Measurements from ENCODE around the gene SLC34A3.
"Not testable (repeated sequence)": the region's sequence is repeated elsewhere in the genome, so short reads cannot be mapped to it uniquely, and the experiment has no call there.

Gene SLC34A3

GRCh38 chr9:137255448-137256114 is 24.9 kb downstream of the SLC34A3 start:
- DNase-seq (ENCODE audit: low read depth, low spot score) = no peak

- DNase-seq (ENCODE audit: low read depth, low spot score) = no peak
Observed at GRCh38 chr9:137256362-137256761, 25.7 kb downstream of the SLC34A3 start.

GRCh38 chr9:137256856-137257255 is 26.2 kb downstream of the SLC34A3 start:
- no peak for DNase-seq (ENCODE audit: low read depth, low spot score)

- not testable (repeated sequence) for DNase-seq (ENCODE audit: low read depth, low spot score)
Observed at GRCh38 chr9:137262173-137262908, 31.6 kb downstream of the SLC34A3 start.

GRCh38 chr9:137262909-137263285 is 32.2 kb downstream of the SLC34A3 start:
- no peak for DNase-seq (ENCODE audit: low read depth, low spot score)

- DNase-seq (ENCODE audit: low read depth, low spot score) = no peak
Observed at GRCh38 chr9:137263506-137263905, 32.8 kb downstream of the SLC34A3 start.

- DNase-seq (ENCODE audit: low read depth, low spot score) = no peak
Observed at GRCh38 chr9:137264067-137264466, 33.4 kb downstream of the SLC34A3 start.

- no peak for DNase-seq (ENCODE audit: low read depth, low spot score)
Observed at GRCh38 chr9:137265496-137266161, 34.9 kb downstream of the SLC34A3 start.

GRCh38 chr9:137266162-137266527 is 35.4 kb downstream of the SLC34A3 start:
- DNase-seq (ENCODE audit: low read depth, low spot score) = no peak

- DNase-seq (ENCODE audit: low read depth, low spot score) = no peak
Observed at GRCh38 chr9:137266585-137267453, 36.1 kb downstream of the SLC34A3 start.

- DNase-seq (ENCODE audit: low read depth, low spot score) = no peak
Observed at GRCh38 chr9:137267933-137268355, 37.2 kb downstream of the SLC34A3 start.

GRCh38 chr9:137268538-137269201 is 38.0 kb downstream of the SLC34A3 start:
- no peak for DNase-seq (ENCODE audit: low read depth, low spot score)

- no peak for DNase-seq (ENCODE audit: low read depth, low spot score)
Observed at GRCh38 chr9:137269231-137269772, 38.6 kb downstream of the SLC34A3 start.

- no peak for DNase-seq (ENCODE audit: low read depth, low spot score)
Observed at GRCh38 chr9:137270929-137271695, 40.4 kb downstream of the SLC34A3 start.

- DNase-seq (ENCODE audit: low read depth, low spot score) = no peak
Observed at GRCh38 chr9:137271696-137272076, 41.0 kb downstream of the SLC34A3 start.

GRCh38 chr9:137272241-137273094 is 41.8 kb downstream of the SLC34A3 start:
- no peak for DNase-seq (ENCODE audit: low read depth, low spot score)

GRCh38 chr9:137273095-137273490 is 42.4 kb downstream of the SLC34A3 start:
- DNase-seq (ENCODE audit: low read depth, low spot score) = no peak

- no peak for DNase-seq (ENCODE audit: low read depth, low spot score)
Observed at GRCh38 chr9:137273611-137274320, 43.1 kb downstream of the SLC34A3 start.

GRCh38 chr9:137275203-137275587 is 44.5 kb downstream of the SLC34A3 start:
- DNase-seq (ENCODE audit: low read depth, low spot score) = no peak

Data from activated CD4-positive, CD25-positive, alpha-beta regulatory T cell treated with anti-CD3 and anti-CD28 coated beads, Interleukin-2, amount 50 U/mL, for 16 hours (primary cell).